Left lobe of liver (tissue), 2 donors: Measurements from ENCODE around the gene EFCAB6. TPM values are rescaled to one million over a fixed set of nuclear protein-coding genes. Genes with fewer than 3 reads are reported as not detected.
A peak's percentile ranks its signal among the peaks of the same experiment; 100 is the strongest.

Experiments
- ATAC-seq: fragments of 200-7000 bp; cut with Tn5 transposase; one replicate; pipeline ENCODE4 v1.9.1; 2020; ENCODE audit warnings: mild to moderate bottlenecking, moderate library complexity
- DNase-seq: peaks from one replicate; pipeline ENCODE4 v3.0.0-alpha.2; 2020; ENCODE audit warnings: low spot score
- total RNA-seq: library from RNA; stranded (reverse); gene quantifications from one replicate; pipeline ENCODE4 v1.2.1, GENCODE V29; 2021
- donor health status: DM: no; HTN: no; CAD: no; lungs with moderate emphysema.
- donor health status: DM: no; HTN: yes; CAD: no.

EFCAB6 gene
- total RNA-seq, 1 donor from 2014 or later = 0.45 TPM

DNA sequence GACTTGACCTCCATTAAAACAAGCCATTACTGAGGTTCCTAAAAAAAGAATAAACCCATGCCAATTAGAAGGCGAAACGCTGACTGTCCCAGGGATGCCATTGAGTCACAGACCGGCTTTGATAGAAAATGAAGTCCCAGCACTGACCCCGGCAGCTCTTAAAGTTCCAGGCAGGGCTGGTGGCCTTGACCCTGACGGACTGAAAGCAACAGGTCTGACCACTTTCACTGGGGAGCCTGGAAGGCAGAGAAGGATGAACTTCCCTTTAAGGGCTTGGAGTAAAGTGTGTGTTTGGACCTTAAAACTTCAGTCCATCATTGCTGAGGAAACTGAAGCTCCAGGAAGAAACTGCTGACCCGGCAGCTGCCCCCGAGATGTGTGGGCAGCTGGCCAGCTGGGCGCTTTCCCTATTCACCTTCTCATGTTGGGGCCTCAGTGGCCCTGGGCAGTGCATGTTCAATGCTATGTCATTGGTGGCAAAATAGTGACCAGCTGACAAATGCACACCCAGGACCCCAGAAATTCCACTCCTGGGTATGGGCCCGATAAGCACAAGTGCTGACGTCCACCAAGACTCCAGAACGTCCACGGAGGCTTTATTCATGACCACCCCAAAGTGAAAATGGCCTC is 18.9 kb upstream of the EFCAB6 start:
- DNase-seq (no peak), ATAC-seq (no peak)

DNA sequence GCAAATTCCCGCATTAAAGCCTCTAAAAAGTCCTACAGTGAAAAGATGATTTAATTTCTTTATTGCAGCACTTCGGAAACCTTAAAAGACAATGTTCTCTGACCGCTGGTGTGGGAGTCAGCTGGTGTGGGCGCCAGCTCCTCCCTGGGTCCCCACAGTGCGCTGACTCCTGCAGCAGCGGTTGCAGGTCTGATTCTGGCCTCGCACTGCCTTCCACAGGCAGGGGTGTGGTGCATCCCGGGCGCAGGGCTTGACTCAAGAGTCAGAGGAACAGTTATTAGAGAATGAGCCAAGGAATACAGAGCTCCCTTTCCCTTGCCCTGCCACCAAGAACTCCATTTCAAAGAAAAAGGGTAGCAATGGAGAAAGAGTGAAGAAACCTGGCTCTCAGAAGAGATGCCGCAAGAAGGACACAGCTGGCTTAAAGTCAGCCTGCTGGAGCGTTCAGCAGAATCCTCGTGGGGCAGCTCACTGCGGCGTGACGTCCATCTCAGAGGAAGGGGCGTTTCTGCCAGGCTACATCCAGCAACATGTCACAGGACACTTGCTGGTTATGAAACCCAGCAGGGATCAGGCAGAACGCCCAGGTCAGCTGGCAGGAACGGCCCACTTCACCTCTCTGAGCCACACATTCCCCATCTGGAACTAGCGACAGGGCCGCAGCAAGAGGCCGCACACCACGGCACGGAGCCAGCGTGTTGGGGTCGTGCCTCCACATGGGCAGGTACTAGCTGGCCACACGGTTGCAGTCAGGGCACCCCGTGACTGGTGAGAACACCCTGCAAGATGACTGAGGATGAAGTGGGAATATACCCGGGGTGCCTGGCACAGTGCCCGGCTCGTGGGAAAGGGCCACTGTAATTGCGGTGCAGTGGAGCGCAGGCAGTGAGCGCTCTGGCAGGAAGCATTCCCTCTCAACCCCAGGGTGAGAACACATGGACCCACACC is 18.1 kb upstream of the EFCAB6 start:
- ATAC-seq (peak; percentile 85), DNase-seq (peak; percentile 86)

DNA sequence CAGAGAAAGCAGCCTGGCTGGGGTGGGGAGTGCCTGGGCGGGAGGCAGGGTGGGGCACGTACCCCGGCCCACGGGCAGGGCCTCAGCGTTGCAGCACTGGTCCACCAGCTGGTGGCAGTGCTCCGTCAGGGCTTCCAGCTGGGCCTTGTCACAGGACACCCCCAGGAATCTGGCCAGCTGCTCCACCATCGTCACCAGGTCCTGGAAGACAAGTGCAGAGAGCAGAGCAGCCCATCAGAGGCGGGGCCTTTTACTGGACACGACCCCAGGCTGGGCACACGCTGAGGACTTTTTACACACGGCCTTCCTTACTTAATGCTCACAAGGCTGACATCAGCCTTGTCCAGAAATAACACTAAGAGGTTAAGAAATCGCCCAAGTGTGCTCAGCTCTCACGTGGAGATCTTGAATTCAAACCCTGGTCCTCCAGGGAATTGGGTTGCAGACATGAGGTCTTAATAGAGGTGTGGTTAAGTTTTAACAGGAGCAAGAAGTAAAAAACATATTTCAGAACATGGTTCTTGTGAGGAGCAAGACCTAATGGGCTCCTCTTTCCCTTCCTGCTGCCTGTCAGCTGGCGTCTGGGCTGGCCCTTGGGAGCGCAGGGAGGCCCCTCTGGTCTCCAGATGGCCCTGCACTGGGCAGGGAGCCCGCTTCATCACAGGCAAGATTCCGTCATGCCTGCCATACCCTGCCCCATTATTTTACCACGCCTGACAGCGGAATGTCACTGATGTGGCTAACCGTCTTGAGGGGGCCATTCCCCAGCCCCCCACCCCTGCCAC is 17.1 kb upstream of the EFCAB6 start:
- ATAC-seq (no peak), DNase-seq (no peak)

GRCh38 chr22:43828725-43828997 is 16.6 kb upstream of the EFCAB6 start:
- DNase-seq (no peak), ATAC-seq (no peak)

DNA sequence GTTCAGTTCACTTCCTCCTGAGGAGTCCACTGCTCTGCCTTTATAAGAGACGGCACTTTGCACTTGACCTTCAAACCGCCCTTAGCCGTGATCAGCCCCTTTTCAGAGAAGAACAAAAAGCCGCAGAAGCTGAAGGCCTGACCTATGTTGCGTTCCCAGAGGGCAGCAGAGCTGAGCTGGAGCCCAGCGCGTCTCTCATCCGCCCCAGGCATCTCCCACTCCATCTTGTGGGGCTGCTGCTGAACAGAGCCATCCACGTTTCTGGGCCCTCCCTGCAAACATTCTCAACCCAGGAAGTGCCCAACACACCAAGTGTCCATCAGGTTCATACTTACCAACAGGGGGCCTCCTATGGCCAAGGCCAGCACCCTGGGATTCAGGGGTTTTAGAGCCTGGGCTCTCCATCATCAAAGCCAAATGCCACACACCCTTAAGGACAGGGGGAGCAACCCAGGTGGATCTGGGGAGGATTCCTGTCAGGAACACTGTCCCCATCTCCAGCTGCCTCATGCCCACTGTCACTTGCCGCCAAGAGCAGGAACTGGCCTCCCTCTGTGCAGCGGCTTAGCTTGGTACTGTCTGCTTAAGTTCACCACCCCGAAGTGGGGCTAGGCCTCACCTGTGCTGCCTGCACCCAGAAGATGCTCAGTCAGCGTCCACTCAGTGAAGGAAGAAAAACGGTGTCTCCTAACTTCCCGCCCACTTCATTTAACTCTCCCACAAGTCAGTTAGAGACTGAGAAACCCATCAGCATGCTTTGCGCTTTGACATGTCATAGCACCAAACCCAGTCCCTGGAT is 16.0 kb upstream of the EFCAB6 start:
- DNase-seq (peak; percentile 32), ATAC-seq (no peak)

- DNase-seq = peak; percentile 1
- no peak for ATAC-seq
Observed at GRCh38 chr22:43827003-43827735, 15.1 kb upstream of the EFCAB6 start.

DNA sequence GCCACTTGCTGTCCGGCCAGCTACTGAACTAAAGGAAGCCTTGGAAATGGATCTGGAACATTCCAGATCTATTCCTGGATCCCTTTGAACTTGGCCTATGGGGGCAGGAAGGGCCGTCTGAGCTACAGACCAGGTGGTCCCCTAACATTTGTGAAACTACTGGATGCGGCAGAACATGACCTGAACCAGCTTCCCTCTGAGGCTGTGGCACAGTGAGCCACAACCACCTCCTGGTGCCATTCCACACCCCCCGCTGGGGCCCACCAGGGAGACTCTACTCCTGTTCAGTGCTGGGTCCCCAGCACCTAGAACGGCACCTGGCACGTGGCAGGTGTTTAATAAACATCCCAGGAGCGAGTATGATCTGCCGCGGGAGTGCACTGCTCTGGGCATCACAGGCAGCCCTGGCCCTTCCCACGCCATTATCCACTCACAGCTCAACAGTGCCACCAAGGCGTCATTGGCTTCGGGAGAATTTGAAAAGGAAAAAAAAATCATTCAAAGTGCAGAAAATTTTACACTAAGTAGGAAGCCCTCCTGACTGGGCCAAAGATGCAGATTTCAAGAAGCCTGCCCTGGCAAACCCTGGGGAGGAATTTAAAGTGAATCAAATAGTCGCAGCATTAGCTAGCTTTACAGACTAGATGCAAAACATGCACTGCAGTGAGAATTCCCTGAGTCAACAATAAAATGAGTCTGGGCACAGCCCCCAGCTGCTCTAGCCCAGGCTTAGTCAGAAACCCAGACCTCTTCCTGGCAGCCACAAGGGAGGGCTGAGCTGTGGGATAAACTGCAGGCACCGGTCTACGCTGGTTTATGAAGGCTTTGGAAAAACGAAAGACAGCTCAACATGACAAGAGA is 14.3 kb upstream of the EFCAB6 start:
- DNase-seq (peak; percentile 54), ATAC-seq (peak; percentile 52)

GRCh38 chr22:43825651-43826050 is 13.5 kb upstream of the EFCAB6 start:
- ATAC-seq (no peak), DNase-seq (no peak)

DNA sequence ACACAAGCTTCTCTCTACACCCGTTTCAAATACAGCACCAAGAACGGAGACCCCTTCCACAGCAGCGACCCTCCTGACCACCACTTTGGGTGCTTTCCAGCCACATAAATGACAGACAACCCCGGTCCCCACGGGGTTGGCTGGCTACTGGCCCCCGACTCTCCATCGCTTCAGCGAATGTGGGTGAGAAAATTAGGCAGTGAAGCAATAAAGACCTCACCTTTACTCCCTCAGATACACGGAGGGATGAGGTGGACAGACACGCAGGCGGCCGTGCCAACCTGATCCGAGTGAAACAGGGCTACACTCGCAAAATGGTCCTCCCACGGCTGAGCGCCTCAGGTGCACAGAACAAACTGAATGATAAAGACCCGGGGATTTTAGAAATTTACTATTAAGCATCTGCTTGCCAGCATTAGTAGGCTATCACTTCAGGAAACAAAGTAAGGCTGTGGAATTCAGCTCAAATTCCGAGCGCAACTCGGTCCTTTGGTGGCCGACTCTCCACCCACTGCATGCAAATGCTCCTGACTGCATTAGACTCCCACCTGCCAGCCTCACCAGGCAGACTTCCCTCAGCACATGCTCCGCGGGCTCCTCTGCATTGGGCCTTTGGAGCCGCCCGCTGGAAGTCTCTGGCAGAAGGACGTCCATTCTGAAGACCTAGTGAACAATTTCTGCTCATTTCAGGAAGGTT is 12.8 kb upstream of the EFCAB6 start:
- ATAC-seq (no peak), DNase-seq (peak; percentile 40)

GRCh38 chr22:43823911-43824665 is 12.0 kb upstream of the EFCAB6 start:
- DNase-seq (peak; percentile 37), ATAC-seq (peak; percentile 30)

DNA sequence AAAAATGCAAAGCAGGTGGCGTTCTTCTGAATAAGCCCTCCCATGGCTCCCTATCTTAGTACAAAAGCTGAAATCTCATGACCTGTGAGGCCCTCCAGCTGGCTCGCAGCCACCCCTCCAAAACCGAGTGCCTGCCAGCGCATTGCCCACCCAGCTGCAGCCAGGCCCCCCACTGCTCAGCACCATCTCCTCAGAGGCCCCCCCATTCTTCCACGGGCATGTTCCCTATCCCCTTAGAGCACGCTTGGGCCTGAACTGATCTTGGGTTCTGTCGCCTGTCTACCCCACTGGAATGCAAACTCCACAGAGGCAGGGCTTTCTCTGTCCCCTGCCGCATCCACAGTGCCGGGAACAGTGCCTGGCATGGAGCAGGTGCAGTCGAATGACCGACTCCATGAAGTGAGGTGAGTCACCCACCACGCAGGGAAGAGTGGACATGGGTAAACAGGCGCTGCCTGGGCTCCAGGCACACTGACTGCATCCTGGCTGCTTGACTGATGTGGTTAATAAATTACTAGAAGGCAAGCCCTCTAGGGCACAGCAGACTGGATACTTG is 11.3 kb upstream of the EFCAB6 start:
- ATAC-seq (peak; percentile 86), DNase-seq (peak; percentile 88)

GRCh38 chr22:43821606-43822425 is 9.7 kb upstream of the EFCAB6 start:
- ATAC-seq = no peak
- DNase-seq = peak; percentile 41

GRCh38 chr22:43820651-43821305 is 8.7 kb upstream of the EFCAB6 start:
- ATAC-seq = peak; percentile 53

DNA sequence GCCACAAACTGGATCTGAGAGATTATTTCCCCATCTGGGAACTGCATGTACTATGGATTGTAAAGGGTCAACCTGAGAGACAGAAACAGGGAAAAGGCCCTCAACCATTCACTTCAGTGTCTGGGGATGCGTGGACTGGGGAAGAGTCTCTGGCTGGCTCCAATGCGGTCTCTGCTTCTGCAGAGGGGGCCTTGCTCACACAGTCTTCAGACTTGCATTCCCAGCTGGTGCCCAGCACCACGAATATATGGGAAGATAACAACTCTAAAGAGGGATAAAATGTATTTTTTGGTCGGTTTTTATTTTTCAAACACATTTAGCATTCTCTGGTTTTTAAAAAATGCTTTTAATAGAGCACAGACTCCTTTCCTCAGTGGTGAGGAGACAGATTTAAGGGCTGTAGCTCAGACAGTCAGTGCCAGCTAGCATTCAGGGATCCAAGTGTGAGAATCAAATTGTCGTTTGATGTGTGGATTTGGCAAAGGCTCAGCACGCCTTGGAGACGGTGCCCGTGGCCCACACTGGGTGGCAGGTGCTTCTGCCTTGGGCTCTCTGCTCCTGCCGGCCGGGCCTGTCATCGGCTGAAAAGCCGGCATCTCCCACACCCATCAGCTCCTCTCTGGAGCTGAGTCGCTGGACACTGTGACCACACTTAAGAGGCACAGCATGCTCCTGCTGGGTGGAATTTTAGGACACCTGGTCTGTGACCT is 8.0 kb upstream of the EFCAB6 start:
- ATAC-seq = no peak
- DNase-seq = peak; percentile 11

More at GRCh38 chr22:43820651-43821305, 8.7 kb upstream of the EFCAB6 start:
- DNase-seq = peak; percentile 59

- DNase-seq (peak; percentile 33), ATAC-seq (no peak)
Observed at GRCh38 chr22:43819421-43819921, 7.4 kb upstream of the EFCAB6 start.
